Measurements from ENCODE around the gene DMRTC2. TPM values are rescaled to one million over a fixed set of nuclear protein-coding genes. Genes with fewer than 3 reads are reported as not detected.

Gene DMRTC2
- total and polyA plus RNA-seq, 2 donors from 2014 or later, result not detected

DNA sequence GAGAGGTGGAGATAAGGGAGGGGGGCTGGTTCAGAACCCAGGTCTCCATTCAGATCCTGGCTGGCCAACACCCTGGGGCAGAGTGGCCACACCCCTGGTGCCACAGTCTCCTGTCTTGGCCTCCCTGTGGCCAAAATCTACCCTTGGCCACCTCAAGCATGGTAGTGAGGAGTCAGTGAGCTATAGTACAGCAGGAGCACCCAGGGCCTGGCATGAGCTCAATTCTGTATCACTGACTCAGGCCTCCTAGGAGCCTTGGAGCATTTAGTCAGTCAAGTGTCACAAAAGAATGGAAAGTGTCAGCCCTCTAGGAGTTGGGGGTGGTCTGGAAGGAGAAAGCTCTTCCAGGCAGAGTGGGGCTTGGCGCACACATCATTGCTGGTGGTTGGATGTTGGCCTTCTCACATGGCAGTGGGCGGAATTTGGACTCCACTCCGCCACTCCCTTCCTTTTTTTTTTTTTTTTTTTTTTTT lies 25.6 kb downstream of the DMRTC2 start:
- H3K27me3 ChIP-seq (ENCODE audit: control insufficient read depth, insufficient read depth, low read length), result no peaks in the 10 kb centered on the region
- H3K4me1 ChIP-seq (ENCODE audit: control insufficient read depth in 2 of 3, insufficient read depth in 2 of 3, low read depth in 1 of 3, low read length in 3 of 3), result peaks cover 0 to 3% (median 0%) of the 10 kb centered on the region in 3 donors
- TF ChIP-seq, protein P1, sequence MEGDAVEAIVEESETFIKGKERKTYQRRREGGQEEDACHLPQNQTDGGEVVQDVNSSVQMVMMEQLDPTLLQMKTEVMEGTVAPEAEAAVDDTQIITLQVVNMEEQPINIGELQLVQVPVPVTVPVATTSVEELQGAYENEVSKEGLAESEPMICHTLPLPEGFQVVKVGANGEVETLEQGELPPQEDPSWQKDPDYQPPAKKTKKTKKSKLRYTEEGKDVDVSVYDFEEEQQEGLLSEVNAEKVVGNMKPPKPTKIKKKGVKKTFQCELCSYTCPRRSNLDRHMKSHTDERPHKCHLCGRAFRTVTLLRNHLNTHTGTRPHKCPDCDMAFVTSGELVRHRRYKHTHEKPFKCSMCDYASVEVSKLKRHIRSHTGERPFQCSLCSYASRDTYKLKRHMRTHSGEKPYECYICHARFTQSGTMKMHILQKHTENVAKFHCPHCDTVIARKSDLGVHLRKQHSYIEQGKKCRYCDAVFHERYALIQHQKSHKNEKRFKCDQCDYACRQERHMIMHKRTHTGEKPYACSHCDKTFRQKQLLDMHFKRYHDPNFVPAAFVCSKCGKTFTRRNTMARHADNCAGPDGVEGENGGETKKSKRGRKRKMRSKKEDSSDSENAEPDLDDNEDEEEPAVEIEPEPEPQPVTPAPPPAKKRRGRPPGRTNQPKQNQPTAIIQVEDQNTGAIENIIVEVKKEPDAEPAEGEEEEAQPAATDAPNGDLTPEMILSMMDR (IDR thresholded peaks at IDR 0.05; ENCODE audit: borderline replicate concordance, extremely low read depth, insufficient read depth), result no peak
- DNase-seq (peak in 1 of 5 donors; percentile 43), FAIRE-seq (no peak)
- no peak overlapping the region for H3K4me3 ChIP-seq (ENCODE audit: low read length in 3 of 3)
- peaks cover 0 to 33% (median 13%) of the 10 kb centered on the region in 3 donors for H3K36me3 ChIP-seq (ENCODE audit: control insufficient read depth in 2 of 3, insufficient read depth in 3 of 3, low read length in 3 of 3)
- no peak overlapping the region for H3K9ac ChIP-seq (ENCODE audit: low read length in 3 of 3)
- intact Hi-C loops (cut with DNase I), result no loop called here
- H3K27ac ChIP-seq (ENCODE audit: low read depth in 2 of 2, low read length in 2 of 2), result no peak overlapping the region
- no peaks in the 10 kb centered on the region for H3K9me3 ChIP-seq (ENCODE audit: control insufficient read depth in 2 of 3, insufficient read depth in 1 of 3, low read length in 3 of 3)

GRCh38 chr19:41871573-41872383 lies 26.9 kb downstream of the DMRTC2 start:
- FAIRE-seq (no peak), DNase-seq (peak in 1 of 5 donors; percentile 74)
- Histone ChIP-seq H3K27ac (ENCODE audit: low read depth in 2 of 2, low read length in 2 of 2) (no peak overlapping the region), H3K27me3 (ENCODE audit: control insufficient read depth, insufficient read depth, low read length) (no peaks in the 10 kb centered on the region), H3K4me1 (ENCODE audit: control insufficient read depth in 2 of 3, insufficient read depth in 2 of 3, low read depth in 1 of 3, low read length in 3 of 3) (peaks cover 0 to 3% (median 0%) of the 10 kb centered on the region in 3 donors), H3K9me3 (ENCODE audit: control insufficient read depth in 2 of 3, insufficient read depth in 1 of 3, low read length in 3 of 3) (no peaks in the 10 kb centered on the region), H3K4me3 (ENCODE audit: low read length in 3 of 3) (no peak overlapping the region), H3K36me3 (ENCODE audit: control insufficient read depth in 2 of 3, insufficient read depth in 3 of 3, low read length in 3 of 3) (peaks cover 0 to 33% (median 13%) of the 10 kb centered on the region in 3 donors), H3K9ac (ENCODE audit: low read length in 3 of 3) (no peak overlapping the region)
- TF ChIP-seq, protein P1 (IDR thresholded peaks at IDR 0.05; ENCODE audit: borderline replicate concordance, extremely low read depth, insufficient read depth), result no peak
- intact Hi-C loops (cut with DNase I), result no loop called here

GRCh38 chr19:41872384-41872774 lies 27.5 kb downstream of the DMRTC2 start:
- no peak overlapping the region for H3K9ac ChIP-seq (ENCODE audit: low read length in 3 of 3)
- no peak overlapping the region for H3K27ac ChIP-seq (ENCODE audit: low read depth in 2 of 2, low read length in 2 of 2)
- peaks cover 0 to 33% (median 13%) of the 10 kb centered on the region in 3 donors for H3K36me3 ChIP-seq (ENCODE audit: control insufficient read depth in 2 of 3, insufficient read depth in 3 of 3, low read length in 3 of 3)
- DNase-seq, result peak in 1 of 5 donors; percentile 38
- H3K4me3 ChIP-seq (ENCODE audit: low read length in 3 of 3), result no peak overlapping the region
- H3K27me3 ChIP-seq (ENCODE audit: control insufficient read depth, insufficient read depth, low read length), result no peaks in the 10 kb centered on the region
- peaks cover 0 to 3% (median 0%) of the 10 kb centered on the region in 3 donors for H3K4me1 ChIP-seq (ENCODE audit: control insufficient read depth in 2 of 3, insufficient read depth in 2 of 3, low read depth in 1 of 3, low read length in 3 of 3)
- TF ChIP-seq, protein P1 (IDR thresholded peaks at IDR 0.05; ENCODE audit: borderline replicate concordance, extremely low read depth, insufficient read depth), result no peak
- no peaks in the 10 kb centered on the region for H3K9me3 ChIP-seq (ENCODE audit: control insufficient read depth in 2 of 3, insufficient read depth in 1 of 3, low read length in 3 of 3)
- intact Hi-C loops (cut with DNase I), result no loop called here
- FAIRE-seq, result no peak
